Gastroesophageal sphincter (tissue), 3 donors: ENCODE data around the gene SIX6.

ENCODE experiments used
- CTCF ChIP-seq, 4 experiments: fragments of 200-600 bp in 2 of 4; fragments of 450-650 bp in 2 of 4; sonication (generic) in 1 of 4; IDR thresholded peaks; one replicate each; pipeline ENCODE4 v1.5.1; 2017 to 2019; ENCODE audit warnings: antibody characterized with exemption in 4 of 4, mild to moderate bottlenecking in 2 of 4, moderate library complexity in 2 of 4
- POLR2A ChIP-seq, 2 donors: fragments of 450-650 bp; IDR thresholded peaks; one replicate each; pipeline ENCODE4 v1.6.1; 2017; ENCODE audit warnings: antibody characterized with exemption in 2 of 2, mild to moderate bottlenecking in 2 of 2, moderate library complexity in 1 of 2

GRCh38 chr14:60514741-60515491 is 6.0 kb downstream of the SIX6 start:
- peak in 3 of 4 experiments; percentile 8 to 46 (median 25) for TF ChIP-seq CTCF (IDR thresholded peaks at IDR 0.05)
- TF ChIP-seq POLR2A (IDR thresholded peaks at IDR 0.05): no peak
